RWPE2 (cell line): ENCODE data around the gene LAD1.

Experiments used
- ATAC-seq: fragments of 200-7000 bp; cut with Tn5 transposase; 3 replicates; pipeline ENCODE4 v1.9.1; 2021; ENCODE audit warnings: low read depth
- DNase-seq: peaks from one replicate; pipeline ENCODE4 v3.0.0-alpha.2; 2020; ENCODE audit warnings: low spot score
- H3K27ac ChIP-seq: fragments of 450-650 bp; 2 replicates; pipeline ENCODE4 v1.5.1; 2017; ENCODE audit warnings: mild to moderate bottlenecking; ENCODE audit not compliant: poor library complexity, severe bottlenecking
- H3K27me3 ChIP-seq: fragments of 250-450 bp; sonication (Bioruptor Pico); 2 replicates; pipeline ENCODE4 v1.5.1; 2021; ENCODE audit warnings: mild to moderate bottlenecking, moderate library complexity; ENCODE audit not compliant: insufficient read depth, poor library complexity, severe bottlenecking
- H3K36me3 ChIP-seq: fragments of 250-450 bp; sonication (Bioruptor Pico); 2 replicates; pipeline ENCODE4 v1.5.1; 2020; ENCODE audit warnings: low read depth, mild to moderate bottlenecking, moderate library complexity
- H3K4me1 ChIP-seq: fragments of 250-450 bp; sonication (Bioruptor Pico); 2 replicates; pipeline ENCODE4 v1.5.1; 2021; ENCODE audit warnings: mild to moderate bottlenecking, moderate library complexity; ENCODE audit not compliant: insufficient read depth, poor library complexity, severe bottlenecking
- H3K4me3 ChIP-seq: fragments of 250-450 bp; sonication (Bioruptor Pico); 2 replicates; pipeline ENCODE4 v1.5.1; 2021; ENCODE audit warnings: mild to moderate bottlenecking, moderate library complexity; ENCODE audit not compliant: severe bottlenecking
- H3K9me3 ChIP-seq: fragments of 250-450 bp; sonication (Bioruptor Pico); 2 replicates; pipeline ENCODE4 v1.5.1; 2021; ENCODE audit warnings: mild to moderate bottlenecking, moderate library complexity; ENCODE audit not compliant: severe bottlenecking
- TF ChIP-seq, protein P1 (sequence below): fragments of 450-650 bp; IDR thresholded peaks from one replicate; pipeline ENCODE4 v1.5.1; 2017; ENCODE audit warnings: mild to moderate bottlenecking, moderate library complexity; ENCODE audit not compliant: poor library complexity, severe bottlenecking

LAD1 gene

GRCh38 chr1:201346337-201346939 is 52.7 kb downstream of the LAD1 start:
- no peaks in the 10 kb centered on the region for H3K9me3 ChIP-seq
- TF ChIP-seq, protein P1, sequence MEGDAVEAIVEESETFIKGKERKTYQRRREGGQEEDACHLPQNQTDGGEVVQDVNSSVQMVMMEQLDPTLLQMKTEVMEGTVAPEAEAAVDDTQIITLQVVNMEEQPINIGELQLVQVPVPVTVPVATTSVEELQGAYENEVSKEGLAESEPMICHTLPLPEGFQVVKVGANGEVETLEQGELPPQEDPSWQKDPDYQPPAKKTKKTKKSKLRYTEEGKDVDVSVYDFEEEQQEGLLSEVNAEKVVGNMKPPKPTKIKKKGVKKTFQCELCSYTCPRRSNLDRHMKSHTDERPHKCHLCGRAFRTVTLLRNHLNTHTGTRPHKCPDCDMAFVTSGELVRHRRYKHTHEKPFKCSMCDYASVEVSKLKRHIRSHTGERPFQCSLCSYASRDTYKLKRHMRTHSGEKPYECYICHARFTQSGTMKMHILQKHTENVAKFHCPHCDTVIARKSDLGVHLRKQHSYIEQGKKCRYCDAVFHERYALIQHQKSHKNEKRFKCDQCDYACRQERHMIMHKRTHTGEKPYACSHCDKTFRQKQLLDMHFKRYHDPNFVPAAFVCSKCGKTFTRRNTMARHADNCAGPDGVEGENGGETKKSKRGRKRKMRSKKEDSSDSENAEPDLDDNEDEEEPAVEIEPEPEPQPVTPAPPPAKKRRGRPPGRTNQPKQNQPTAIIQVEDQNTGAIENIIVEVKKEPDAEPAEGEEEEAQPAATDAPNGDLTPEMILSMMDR = peak; percentile 78
- no peak overlapping the region for H3K4me3 ChIP-seq
- no peak overlapping the region for H3K27ac ChIP-seq
- ATAC-seq (peak; percentile 62; the same call in 2 of the 3 replicates), DNase-seq (no peak)
- H3K36me3 ChIP-seq = no peaks in the 10 kb centered on the region
- peaks cover 8% of the 10 kb centered on the region for H3K4me1 ChIP-seq
- H3K27me3 ChIP-seq = no peaks in the 10 kb centered on the region

DNA sequence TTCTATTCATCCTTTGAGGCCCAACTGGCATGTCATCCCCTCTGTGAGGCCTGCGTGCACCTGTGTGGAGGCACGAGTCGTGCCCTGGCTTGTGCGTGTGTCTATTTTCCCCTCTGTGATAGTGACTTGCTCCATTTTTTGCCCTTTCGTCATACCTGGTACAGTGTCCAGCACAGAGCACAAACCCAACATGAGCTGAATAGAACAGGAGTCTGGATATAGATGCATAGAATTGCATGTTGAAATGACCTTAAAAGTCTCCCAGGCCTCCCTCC is 54.1 kb downstream of the LAD1 start:
- Histone ChIP-seq H3K9me3 (peaks cover 2% of the 10 kb centered on the region), H3K4me1 (peaks cover 8% of the 10 kb centered on the region), H3K36me3 (no peaks in the 10 kb centered on the region), H3K27me3 (no peaks in the 10 kb centered on the region), H3K4me3 (no peak overlapping the region), H3K27ac (no peak overlapping the region)
- DNase-seq (no peak), ATAC-seq (no peak)
- TF ChIP-seq, protein P1 = no peak

DNA sequence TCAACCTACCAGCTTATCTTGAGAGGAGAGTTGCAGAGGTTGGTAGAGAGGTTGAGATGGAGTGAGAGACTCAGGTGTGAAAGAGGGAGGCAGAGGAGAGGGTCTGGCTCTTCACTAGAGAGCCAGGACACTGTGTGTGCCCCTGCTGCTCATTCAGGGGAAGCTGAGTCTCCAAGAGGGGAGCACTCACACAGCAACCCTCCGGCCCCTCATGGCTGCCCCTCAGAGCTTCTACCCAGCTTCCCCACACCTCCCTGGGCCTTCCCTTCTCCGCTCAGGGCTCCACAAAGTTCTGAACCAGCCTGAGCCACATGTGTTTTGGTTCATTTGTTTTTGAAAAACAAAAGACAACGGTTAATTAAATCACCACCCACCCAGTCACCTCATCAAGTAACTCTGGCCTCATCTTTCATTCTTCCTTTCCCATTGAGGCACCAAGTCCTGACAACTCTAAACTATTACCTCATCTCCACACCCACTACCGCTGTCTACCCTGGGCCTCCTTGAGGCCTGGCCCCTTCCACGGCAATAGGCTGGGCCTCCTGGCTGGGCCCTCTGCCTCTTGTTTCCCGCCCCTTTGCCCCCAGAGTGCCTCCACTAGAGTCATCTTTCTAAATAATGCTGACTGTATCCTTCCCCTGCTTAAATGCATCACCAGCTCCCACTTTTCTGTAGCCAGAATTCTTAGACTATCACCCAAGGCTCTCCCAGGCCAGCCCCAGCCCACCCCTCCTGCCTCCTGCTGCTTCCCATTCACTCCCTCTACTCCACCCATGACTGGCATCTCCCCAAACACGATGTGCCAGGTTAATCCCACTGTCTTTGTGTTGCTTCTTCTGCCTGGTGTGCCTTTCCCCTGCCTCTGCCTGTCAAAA is 54.7 kb downstream of the LAD1 start:
- TF ChIP-seq, protein P1 = no peak
- Histone ChIP-seq H3K27me3 (no peaks in the 10 kb centered on the region), H3K9me3 (peaks cover 2% of the 10 kb centered on the region), H3K4me1 (peaks cover 8% of the 10 kb centered on the region), H3K36me3 (no peaks in the 10 kb centered on the region), H3K4me3 (no peak overlapping the region), H3K27ac (no peak overlapping the region)
- DNase-seq = no peak
- ATAC-seq = no peak

DNA sequence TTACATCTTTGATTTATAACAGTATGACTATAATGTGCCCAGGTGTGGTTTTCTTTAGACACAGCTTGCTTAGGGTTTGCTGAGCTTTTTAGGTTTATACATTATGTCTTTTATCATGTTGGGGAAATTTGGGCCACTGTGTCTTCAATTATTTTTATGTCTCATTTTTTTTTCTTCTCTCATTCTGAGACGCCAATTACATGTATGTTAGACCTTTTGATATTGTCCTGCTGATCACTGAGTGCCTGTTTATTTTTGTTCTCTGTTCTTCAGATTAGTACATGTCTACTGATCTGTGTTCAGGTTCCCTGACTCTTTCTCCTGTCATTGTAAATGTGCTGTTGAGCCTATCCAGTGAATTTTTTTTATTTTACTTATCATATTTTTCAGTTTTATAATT is 57.7 kb downstream of the LAD1 start:
- Histone ChIP-seq H3K27me3 (no peaks in the 10 kb centered on the region), H3K4me1 (peaks cover 2% of the 10 kb centered on the region), H3K27ac (no peak overlapping the region), H3K4me3 (no peak overlapping the region), H3K9me3 (peaks cover 2% of the 10 kb centered on the region), H3K36me3 (no peaks in the 10 kb centered on the region)
- TF ChIP-seq, protein P1 = no peak
- no peak for DNase-seq
- no peak for ATAC-seq
